PC-3 (cell line): ENCODE results near the gene SERPINB5. TPM values are rescaled to one million over a fixed set of nuclear protein-coding genes. Genes with fewer than 3 reads are reported as not detected.

Experiments used
- ATAC-seq: fragments of 200-7000 bp; cut with Tn5 transposase; 2 replicates; pipeline ENCODE4 v1.9.1; 2020; ENCODE audit warnings: mild to moderate bottlenecking, moderate library complexity
- Bru-seq: library from RNA; stranded (reverse); fragments of 400-500 nt; gene quantifications from one replicate; lab custom pipeline; 2021; lab: Mats Ljungman, UMichigan
- BruChase-seq, 2 experiments: library from RNA; stranded (reverse); fragments of 400-500 nt; gene quantifications; one replicate each; lab custom pipeline; 2021; lab: Mats Ljungman, UMichigan
- BruUV-seq: library from RNA; stranded (reverse); fragments of 400-500 nt; replicated peaks from 2 replicates; lab custom pipeline; 2021; lab: Mats Ljungman, UMichigan
- CTCF ChIA-PET: fragments of 300-600 bp; sonication (Branson Sonifier 250); formaldehyde crosslinking; loops from one replicate; lab custom pipeline; 2022; ENCODE audit warnings: antibody characterized with exemption; lab: Charles Lee
- POLR2A ChIA-PET: fragments of 300-600 bp; sonication (Branson Sonifier 250); formaldehyde crosslinking; loops from one replicate; lab custom pipeline; 2022; ENCODE audit warnings: antibody characterized with exemption; ENCODE audit not compliant: unreplicated experiment; lab: Charles Lee
- DNase-seq: peaks from one replicate; pipeline ENCODE4 v3.0.0-alpha.2; 2015
- H2AFZ ChIP-seq: fragments of 300-600 bp; sonication (generic); 2 replicates; pipeline ENCODE4 v1.6.0; 2016; ENCODE audit warnings: antibody characterized with exemption, low read length
- H3F3A ChIP-seq: fragments of 300-600 bp; sonication (generic); one replicate; pipeline ENCODE4 v1.6.0; 2017; ENCODE audit warnings: antibody characterized with exemption, low read length, control low read depth, mild to moderate bottlenecking; ENCODE audit not compliant: unreplicated experiment
- H3K27ac ChIP-seq: fragments of 300-600 bp; sonication (generic); 2 replicates; pipeline ENCODE4 v1.5.1; 2016; ENCODE audit warnings: mild to moderate bottlenecking, low read length
- H3K27me3 ChIP-seq: fragments of 300-600 bp; sonication (generic); 2 replicates; pipeline ENCODE4 v1.6.1; 2016; ENCODE audit warnings: low read length, mixed read lengths
- H3K36me3 ChIP-seq: fragments of 300-600 bp; sonication (generic); 2 replicates; pipeline ENCODE4 v1.6.1; 2016; ENCODE audit warnings: low read depth, mixed run types, low read length, mixed read lengths
- H3K4me1 ChIP-seq: fragments of 300-600 bp; sonication (generic); 2 replicates; pipeline ENCODE4 v1.5.1; 2016; ENCODE audit warnings: low read length; ENCODE audit not compliant: insufficient read depth
- H3K4me2 ChIP-seq: fragments of 300-600 bp; sonication (generic); 2 replicates; pipeline ENCODE4 v1.6.0; 2016; ENCODE audit warnings: low read length
- H3K4me3 ChIP-seq: fragments of 300-600 bp; sonication (generic); 2 replicates; pipeline ENCODE4 v1.5.1; 2016; ENCODE audit warnings: mild to moderate bottlenecking, low read length, mixed read lengths
- H3K79me2 ChIP-seq: fragments of 300-600 bp; sonication (generic); 2 replicates; pipeline ENCODE4 v1.6.1; 2017; ENCODE audit warnings: low read length, mixed read lengths
- H3K9ac ChIP-seq: fragments of 300-600 bp; sonication (generic); 2 replicates; pipeline ENCODE4 v1.6.0; 2016; ENCODE audit warnings: mild to moderate bottlenecking, low read length
- H3K9me2 ChIP-seq: fragments of 300-600 bp; sonication (generic); replicated peaks from 2 replicates; pipeline ENCODE4 v1.6.1; 2016; ENCODE audit warnings: mixed run types, low read length, mixed read lengths
- H3K9me3 ChIP-seq: fragments of 300-600 bp; sonication (generic); 2 replicates; pipeline ENCODE4 v1.6.1; 2016; ENCODE audit warnings: low read length, mixed read lengths
- H4K20me1 ChIP-seq: fragments of 300-600 bp; sonication (generic); 2 replicates; pipeline ENCODE4 v1.6.1; 2016; ENCODE audit warnings: low read length, mixed read lengths
- CTCF ChIP-seq: fragments of 300-600 bp; sonication (generic); conservative IDR thresholded peaks from 2 replicates; pipeline ENCODE4 v1.5.1; 2017; ENCODE audit warnings: antibody characterized with exemption, low read depth, mild to moderate bottlenecking, low read length
- EZH2 ChIP-seq: fragments of 300-600 bp; sonication (generic); IDR thresholded peaks from one replicate; pipeline ENCODE4 v1.6.1; 2017; ENCODE audit warnings: antibody characterized with exemption, mild to moderate bottlenecking, low read length; ENCODE audit not compliant: unreplicated experiment
- EZH2phosphoT487 ChIP-seq: fragments of 300-600 bp; sonication (generic); IDR thresholded peaks from 2 replicates; pipeline ENCODE4 v1.6.1; 2018; ENCODE audit warnings: mild to moderate bottlenecking, antibody characterized with exemption, low read length, borderline replicate concordance
- intact Hi-C: fragments of 100-400 bp; cut with micrococcal nuclease; formaldehyde crosslinking; loops from 2 replicates; pipeline ENCODE4 v1.9.0; 2023
- long read RNA-seq: library from polyadenylated mRNA; unstranded; transcript quantifications from one replicate; pipeline ENCODE4 v2.0.0, GENCODE V29; 2021; ENCODE audit not compliant: unreplicated experiment
- total RNA-seq: library from RNA; depleted of rRNA; stranded (reverse); fragments of >200 nt; gene quantifications from 2 replicates; pipeline ENCODE4 v1.2.3, GENCODE V29; 2014; rRNA removed

SERPINB5 gene, protein sequence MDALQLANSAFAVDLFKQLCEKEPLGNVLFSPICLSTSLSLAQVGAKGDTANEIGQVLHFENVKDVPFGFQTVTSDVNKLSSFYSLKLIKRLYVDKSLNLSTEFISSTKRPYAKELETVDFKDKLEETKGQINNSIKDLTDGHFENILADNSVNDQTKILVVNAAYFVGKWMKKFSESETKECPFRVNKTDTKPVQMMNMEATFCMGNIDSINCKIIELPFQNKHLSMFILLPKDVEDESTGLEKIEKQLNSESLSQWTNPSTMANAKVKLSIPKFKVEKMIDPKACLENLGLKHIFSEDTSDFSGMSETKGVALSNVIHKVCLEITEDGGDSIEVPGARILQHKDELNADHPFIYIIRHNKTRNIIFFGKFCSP
- 96.5 and 104 TPM in 2 replicates for total RNA-seq
- percentile 96 among the genes with signal in this experiment for Bru-seq, nascent RNA
- percentile 96 among the genes with signal in this experiment for BruChase-seq, experiment 1, labeled RNA remaining after a 6-hour chase
- BruChase-seq, experiment 2, labeled RNA remaining after a 2-hour chase, result percentile 88 among the genes with signal in this experiment
- long read RNA-seq, transcript SERPINB5-201 (7 exons, 2,783 nt), result major isoform, 273 of 293 reads
- long read RNA-seq, partial matches to known transcripts, result 4 of 293 reads
- long read RNA-seq, other reads (novel, unspliced or antisense), result 16 of 293 reads

DNA sequence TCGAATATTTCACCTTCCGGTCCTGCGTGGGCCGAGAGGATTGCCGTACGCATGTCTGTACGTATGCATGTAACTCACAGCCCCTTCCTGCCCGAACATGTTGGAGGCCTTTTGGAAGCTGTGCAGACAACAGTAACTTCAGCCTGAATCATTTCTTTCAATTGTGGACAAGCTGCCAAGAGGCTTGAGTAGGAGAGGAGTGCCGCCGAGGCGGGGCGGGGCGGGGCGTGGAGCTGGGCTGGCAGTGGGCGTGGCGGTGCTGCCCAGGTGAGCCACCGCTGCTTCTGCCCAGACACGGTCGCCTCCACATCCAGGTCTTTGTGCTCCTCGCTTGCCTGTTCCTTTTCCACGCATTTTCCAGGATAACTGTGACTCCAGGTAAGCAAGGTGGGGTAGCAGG lies at the start of gene SERPINB5:
SERPINB5 (plus strand) TSS at position 291 of the 400 bp plus-strand sequence. CDS start 7,471 bp downstream, outside the sequence.
- Histone ChIP-seq H3K9ac (peak within 1 kb of the TSS; percentile 90), H3K4me2 (peak within 1 kb of the TSS; percentile 86), H3K9me3 (no peaks in the 10 kb centered on the region), H2AFZ (no peak within 1 kb of the TSS), H3F3A (peaks cover 5% of the 10 kb centered on the region), H3K4me1 (peaks cover 68% of the 10 kb centered on the region), H3K4me3 (peak within 1 kb of the TSS; percentile 95), H3K36me3 (peaks cover 25% of the 10 kb centered on the region; the same call in 1 of the 2 replicates), H4K20me1 (peaks cover 35% of the 10 kb centered on the region), H3K9me2 (no peaks in the 10 kb centered on the region), H3K27me3 (no peaks in the 10 kb centered on the region), H3K79me2 (peaks cover 49% of the 10 kb centered on the region), H3K27ac (peak within 1 kb of the TSS; percentile 88)
- no peak for TF ChIP-seq CTCF
- TF ChIP-seq EZH2, result no peak
- no peak for TF ChIP-seq EZH2phosphoT487
- DNase-seq, result peak; percentile 96
- peak; percentile 74 for ATAC-seq
- no TSS peak for BruUV-seq
- ChIA-PET POLR2A (interaction anchor here (0.7 to 1.3 kb wide), 6 partner anchors 22 to 111 kb away, joined by 3 to 9 read pairs (median 4); partner anchors contain the start of gene VPS4B), CTCF (interaction anchor here (0.7 to 1.3 kb wide), 2 partner anchors 37 to 498 kb away, joined by 3 to 4 read pairs; no protein-coding TSS in a partner anchor)
- intact Hi-C loops, result loop anchor here (1.0 to 5.0 kb wide), 3 partner anchors 22 to 69 kb away; no protein-coding TSS in a partner anchor

GRCh38 chr18:63427558-63427957 lies 49.2 kb upstream of the SERPINB5 start:
- no peak for TF ChIP-seq CTCF
- no peak for TF ChIP-seq EZH2phosphoT487
- no peak for TF ChIP-seq EZH2
- no peak overlapping the region for H3K4me3 ChIP-seq
- ChIA-PET POLR2A (interaction anchor here (0.6 to 1.3 kb wide), 6 partner anchors 10 to 176 kb away, joined by 3 to 8 read pairs (median 4); no protein-coding TSS in a partner anchor), CTCF (interaction anchor here (1.1 kb wide), 1 partner anchor 12 kb away, joined by 5 read pairs; no protein-coding TSS in a partner anchor)
- DNase-seq (peak; percentile 94), ATAC-seq (peak; percentile 83)
- H3K9ac ChIP-seq, result peak overlapping the region; percentile 51; the same call in 1 of the 2 replicates
- no peaks in the 10 kb centered on the region for H3K27me3 ChIP-seq
- H3F3A ChIP-seq, result no peaks in the 10 kb centered on the region
- H3K4me2 ChIP-seq, result peak overlapping the region; percentile 29
- H3K4me1 ChIP-seq, result peaks cover 20% of the 10 kb centered on the region
- no peaks in the 10 kb centered on the region for H3K36me3 ChIP-seq
- H3K79me2 ChIP-seq, result no peaks in the 10 kb centered on the region
- peak overlapping the region; percentile 84 for H3K27ac ChIP-seq
- no TSS peak for BruUV-seq
- no peaks in the 10 kb centered on the region for H4K20me1 ChIP-seq
- intact Hi-C loops, result no loop called here
- no peaks in the 10 kb centered on the region for H3K9me3 ChIP-seq
- no peaks in the 10 kb centered on the region for H3K9me2 ChIP-seq
- peak overlapping the region; percentile 65 for H2AFZ ChIP-seq
